GM21515 (cell line): ENCODE measurements around the gene SLC12A8.
A peak's percentile ranks its signal among the peaks of the same experiment; 100 is the strongest.

Experiments used
- ATAC-seq: cut with Tn5 transposase; IDR thresholded peaks from one replicate; pipeline ENCODE4 v1.9.1; 2021; ENCODE audit not compliant: unreplicated experiment

SLC12A8 gene

GRCh38 chr3:125140818-125141595 is 71.5 kb downstream of the SLC12A8 start:
- ATAC-seq: peak; percentile 12

DNA sequence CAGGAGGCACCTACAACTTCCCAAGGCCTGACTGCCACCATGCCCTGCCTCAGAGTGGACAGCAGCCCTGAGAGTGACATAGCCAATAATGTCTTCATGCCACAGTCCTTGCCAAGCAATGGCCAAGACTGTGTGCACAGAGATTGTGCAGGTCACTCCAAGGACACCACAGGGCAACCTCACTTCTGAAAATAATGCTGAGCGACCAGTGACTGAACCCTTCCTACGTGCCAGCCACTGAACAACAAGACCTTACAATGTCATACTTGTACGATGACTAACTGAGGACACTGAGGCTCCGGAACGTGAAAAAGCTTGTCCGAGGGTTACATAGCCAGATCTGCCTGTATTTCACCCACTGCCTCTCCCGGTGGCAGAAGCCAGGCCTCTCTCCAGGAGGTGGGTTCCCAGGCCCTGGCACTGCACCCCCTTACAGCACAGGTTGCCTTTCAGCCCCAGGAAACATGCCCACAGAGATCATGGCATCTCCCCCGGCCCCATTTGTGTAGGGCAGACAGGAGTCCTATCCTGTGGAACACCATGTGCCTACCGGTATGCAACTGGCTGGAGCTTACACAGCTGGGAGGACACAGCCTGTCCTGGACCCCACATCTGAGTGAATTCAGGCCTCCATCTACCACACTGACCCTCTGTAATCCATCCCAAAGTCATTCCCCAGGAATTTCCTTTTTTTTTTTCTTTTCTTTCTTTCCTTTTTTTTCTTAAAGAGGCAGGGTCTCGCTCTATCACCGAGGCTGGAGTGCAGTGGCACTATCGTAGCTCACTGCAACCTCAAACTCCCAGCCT is 72.3 kb downstream of the SLC12A8 start:
- no peak for ATAC-seq

DNA sequence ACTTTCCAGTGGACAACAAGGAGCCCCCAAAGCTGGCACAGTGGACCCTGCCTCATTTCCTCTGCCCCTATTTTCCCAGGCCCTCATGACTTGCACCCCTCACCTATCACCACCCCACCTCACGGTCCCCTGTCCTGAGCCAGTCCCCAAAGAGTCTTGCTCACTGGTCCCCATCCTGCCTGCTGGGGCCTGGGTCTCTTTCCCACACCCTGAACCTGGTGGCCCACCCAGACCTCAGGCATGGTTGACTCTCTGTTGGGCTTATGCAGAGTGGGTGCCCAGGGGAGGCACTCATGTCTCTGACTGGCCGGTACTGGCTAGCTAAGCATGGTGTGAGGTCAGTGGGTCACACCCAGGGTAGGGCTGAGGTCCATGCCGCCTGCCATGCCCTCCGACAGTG is 73.2 kb downstream of the SLC12A8 start:
- no peak for ATAC-seq

- ATAC-seq: no peak
These were observed 75.1 kb downstream of the SLC12A8 start for GRCh38 chr3:125137358-125138033.

DNA sequence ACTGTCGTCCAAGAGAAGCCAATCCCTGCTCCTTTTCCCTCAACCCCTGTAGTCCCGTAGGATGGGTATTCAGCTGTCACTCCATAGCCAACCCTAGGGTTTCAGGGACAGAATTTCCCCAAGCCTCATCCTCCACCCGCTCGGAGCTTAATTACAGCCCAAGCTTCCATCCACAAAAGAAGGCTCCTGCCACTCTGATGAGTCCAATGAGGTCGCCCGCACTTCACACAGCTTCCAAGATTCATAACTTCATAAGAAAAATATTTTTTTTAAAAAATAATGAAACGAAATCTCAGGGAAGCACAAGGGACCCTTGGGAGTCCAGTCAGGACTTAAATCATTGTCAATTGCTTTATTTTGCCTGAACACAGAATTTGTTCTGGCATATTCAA is 75.6 kb downstream of the SLC12A8 start:
- no peak for ATAC-seq

- no peak for ATAC-seq
These were observed 76.0 kb downstream of the SLC12A8 start for GRCh38 chr3:125136515-125136914.

DNA sequence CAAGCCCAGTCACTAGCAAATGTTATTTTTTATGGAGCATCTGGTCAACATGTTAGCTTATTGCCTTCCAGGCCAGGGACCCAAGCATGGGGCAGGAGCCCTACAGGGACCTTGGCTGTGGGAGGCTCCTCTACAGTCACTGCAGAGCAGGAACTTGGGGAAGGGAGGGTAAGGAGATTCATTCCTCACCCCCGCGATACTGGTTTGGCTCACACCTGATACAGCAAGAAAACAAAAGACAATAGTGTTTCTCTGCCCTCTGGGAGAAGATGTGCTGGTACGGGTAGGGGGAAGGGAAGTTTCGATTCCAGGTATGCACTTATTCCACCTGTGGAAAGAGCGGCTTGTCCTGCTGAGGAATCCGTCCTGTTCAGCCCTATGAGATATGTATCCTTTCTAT is 77.6 kb downstream of the SLC12A8 start:
- no peak for ATAC-seq

DNA sequence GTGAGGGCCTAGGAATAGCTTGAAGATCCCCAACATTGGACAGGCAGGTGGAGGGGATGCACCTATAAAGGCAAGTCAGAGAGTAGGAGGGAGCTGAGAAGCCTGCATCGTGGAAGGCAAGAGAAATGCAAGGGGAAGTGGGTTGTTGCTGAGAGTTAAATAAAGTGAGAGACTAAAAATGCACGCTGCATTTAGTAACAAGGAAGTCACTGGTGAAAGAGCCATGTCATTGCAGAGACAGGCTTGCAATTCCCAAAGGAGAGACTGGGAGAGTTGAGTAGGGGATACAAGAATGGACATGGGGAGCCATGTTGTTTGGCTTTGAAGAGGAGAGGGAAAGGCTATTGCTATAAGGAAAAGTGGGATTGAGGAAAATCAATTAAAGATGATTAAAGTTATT is 79.7 kb downstream of the SLC12A8 start:
- ATAC-seq: peak; percentile 43

DNA sequence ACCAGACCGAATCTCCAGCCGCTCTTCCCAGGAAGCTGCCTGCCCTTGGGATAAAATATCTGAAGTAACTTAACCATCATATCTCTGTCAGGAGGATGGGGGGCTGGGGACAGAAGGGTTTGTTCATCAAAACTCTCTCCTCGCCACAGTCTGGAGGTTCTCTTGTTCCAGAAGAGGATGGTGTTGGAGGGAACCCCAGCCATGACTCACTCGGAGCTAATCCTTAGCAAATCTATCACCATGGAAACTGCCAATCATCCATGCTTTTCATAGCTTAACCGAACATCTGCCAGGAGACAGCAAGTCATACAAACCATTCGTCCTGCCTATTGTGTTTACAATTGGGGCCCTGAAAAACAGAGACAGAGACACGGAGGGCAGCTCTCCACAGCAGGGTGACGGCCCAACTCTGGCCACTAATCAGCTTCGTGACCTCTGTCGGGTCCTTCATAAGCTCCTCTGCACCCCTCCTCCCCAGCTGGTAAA is 83.0 kb downstream of the SLC12A8 start:
- ATAC-seq: no peak

- ATAC-seq: no peak
These were observed 83.6 kb downstream of the SLC12A8 start for GRCh38 chr3:125128861-125129501.

DNA sequence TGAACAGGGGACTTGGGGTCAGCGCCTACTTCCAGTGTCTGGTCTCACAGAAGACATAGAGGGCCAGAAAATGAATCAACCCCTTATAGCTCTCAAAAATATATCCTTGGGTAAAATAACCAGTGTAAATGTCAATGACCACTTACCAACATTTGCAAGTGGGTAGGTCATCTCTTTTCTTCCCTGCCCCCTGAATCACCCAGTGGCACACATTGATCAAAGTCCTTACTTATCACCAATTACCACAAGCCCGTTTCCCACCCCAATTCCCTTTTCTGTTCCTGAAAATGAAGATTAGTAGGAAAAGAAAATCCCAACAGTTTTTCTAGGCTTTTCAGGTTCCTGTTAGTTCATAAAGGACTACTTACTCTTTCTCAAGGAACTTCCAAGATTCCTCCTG is 86.2 kb downstream of the SLC12A8 start:
- ATAC-seq: no peak

GRCh38 chr3:125125821-125126245 is 86.7 kb downstream of the SLC12A8 start:
- no peak for ATAC-seq

DNA sequence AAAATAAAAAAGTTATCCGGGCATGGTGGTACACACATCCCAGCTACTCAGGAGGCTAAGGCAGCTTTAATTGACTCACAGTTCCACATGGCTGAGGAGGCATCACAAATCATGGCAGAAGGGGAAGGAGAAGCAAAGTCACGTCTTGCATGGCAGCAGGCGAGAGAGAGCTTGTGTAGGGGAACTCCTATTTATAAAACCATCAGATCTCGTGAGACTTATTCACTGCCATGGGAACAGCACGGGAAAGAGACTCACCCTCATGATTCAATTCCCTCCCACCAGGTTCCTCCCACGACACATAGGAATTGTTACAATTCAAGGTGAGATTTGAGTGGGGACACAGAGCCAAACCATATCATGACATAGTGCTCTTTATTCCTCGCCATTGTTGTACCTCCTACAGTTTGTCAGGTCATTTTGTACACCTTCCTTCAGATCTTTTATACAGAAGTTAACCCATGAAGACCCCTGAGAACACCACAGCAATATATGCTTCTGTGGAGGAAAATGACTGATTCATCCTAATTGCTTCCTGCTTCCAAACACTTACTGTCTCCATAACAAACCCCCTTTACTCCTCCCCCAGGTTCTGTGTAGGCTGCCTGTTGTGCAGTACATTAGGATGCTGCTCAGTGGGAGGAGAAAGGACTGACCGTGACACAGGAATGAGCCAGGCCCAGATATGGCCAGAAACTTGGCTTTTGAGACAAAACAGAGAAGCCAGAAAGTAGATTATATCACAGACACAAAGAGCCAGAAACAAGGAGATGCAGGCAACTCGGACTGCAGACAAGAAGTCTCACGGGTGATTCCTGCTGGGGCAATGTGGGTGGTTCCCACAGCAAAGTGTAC is 88.9 kb downstream of the SLC12A8 start:
- ATAC-seq: no peak

GRCh38 chr3:125121246-125122010 is 91.1 kb downstream of the SLC12A8 start:
- peak; percentile 60 for ATAC-seq

DNA sequence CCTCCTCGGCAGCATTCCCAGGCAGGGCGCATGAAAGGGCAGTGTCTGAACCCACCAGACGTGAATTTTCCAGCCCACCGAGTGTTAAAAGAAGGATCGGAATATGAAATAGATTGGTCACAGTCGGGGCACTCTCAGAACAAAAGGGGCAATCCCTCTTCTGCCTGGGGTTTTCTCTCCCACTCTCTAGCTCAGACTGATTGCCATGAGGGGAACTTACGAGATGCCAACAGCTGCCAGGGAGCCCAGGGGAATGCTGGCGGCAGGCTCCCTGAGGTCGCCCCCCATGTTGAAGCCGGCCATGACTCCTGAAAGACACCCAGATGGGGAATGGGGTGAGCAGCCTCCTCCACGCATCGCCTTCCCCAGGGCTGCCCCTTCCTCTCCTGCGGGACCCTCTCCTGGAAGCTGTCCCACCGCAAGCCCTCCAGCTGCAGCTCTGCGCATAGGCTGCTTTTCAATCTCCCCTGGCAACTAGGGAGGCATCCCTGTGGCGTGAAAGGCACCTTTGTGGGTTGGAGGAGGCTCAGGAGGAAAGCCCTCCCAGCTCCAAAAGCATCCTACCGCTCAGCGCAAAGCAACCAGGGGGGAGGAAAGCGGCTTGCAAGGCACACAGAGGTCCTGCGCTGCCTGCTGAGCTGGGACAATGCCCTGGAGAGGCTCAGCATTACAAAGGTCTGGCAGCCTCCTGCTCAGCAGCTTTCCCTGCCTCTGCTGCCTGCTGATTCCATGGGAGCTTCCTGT is 92.0 kb downstream of the SLC12A8 start:
- no peak for ATAC-seq

DNA sequence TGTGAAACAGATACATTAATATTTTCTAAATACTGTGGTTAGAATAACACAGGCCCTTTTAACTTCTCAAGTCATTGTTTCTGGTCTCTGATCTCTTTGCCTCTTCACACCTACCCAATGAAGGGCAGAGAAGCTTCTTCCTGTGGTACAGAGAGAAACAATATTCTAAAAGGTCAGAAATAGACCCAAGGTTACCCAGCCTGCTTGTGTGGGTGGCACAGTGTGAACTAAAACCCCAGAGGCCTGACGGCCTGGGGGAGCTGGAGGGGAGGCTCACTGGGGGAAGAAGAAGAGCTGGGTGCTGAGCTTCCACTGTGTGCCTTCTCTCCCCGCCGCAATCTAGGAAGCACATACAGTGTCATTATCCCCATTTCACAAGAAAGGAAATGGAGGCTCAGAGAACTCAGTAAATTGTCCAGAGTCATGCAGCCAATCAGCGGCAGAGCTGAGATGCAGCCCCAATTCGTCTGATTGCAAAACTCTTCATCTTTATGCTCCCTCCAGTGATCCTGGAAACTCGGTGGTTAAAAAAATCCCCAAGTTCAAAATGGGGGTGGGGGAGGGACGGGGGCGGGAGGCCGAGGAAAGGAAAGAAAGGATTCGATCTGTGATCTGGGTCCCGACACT is 92.7 kb downstream of the SLC12A8 start:
- ATAC-seq: no peak

GRCh38 chr3:125118600-125118999 is 93.9 kb downstream of the SLC12A8 start:
- ATAC-seq: no peak

GRCh38 chr3:125117631-125118191 is 94.8 kb downstream of the SLC12A8 start:
- ATAC-seq: no peak
